GM21423 (cell line): Measurements from ENCODE around the gene RNF144A.

Experiments used
- ATAC-seq: cut with Tn5 transposase; IDR thresholded peaks from one replicate; pipeline ENCODE4 v1.9.1; 2021; ENCODE audit warnings: mild to moderate bottlenecking, moderate library complexity; ENCODE audit not compliant: unreplicated experiment

The RNF144A gene

GRCh38 chr2:6945087-6945813 is 28.0 kb downstream of the RNF144A start:
- ATAC-seq: peak; percentile 88

GRCh38 chr2:6945821-6946220 is 28.6 kb downstream of the RNF144A start:
- no peak for ATAC-seq

- ATAC-seq: no peak
Measured at GRCh38 chr2:6946722-6947121, 29.5 kb downstream of the RNF144A start.

- ATAC-seq: no peak
Measured at GRCh38 chr2:6947929-6948676, 30.9 kb downstream of the RNF144A start.

- ATAC-seq: no peak
Measured at GRCh38 chr2:6948677-6949351, 31.6 kb downstream of the RNF144A start.

- no peak for ATAC-seq
Measured at GRCh38 chr2:6951046-6951445, 33.8 kb downstream of the RNF144A start.

GRCh38 chr2:6952101-6952500 is 34.9 kb downstream of the RNF144A start:
- no peak for ATAC-seq

GRCh38 chr2:6954586-6954985 is 37.4 kb downstream of the RNF144A start:
- ATAC-seq: no peak

GRCh38 chr2:6955511-6956136 is 38.4 kb downstream of the RNF144A start:
- no peak for ATAC-seq

- no peak for ATAC-seq
Measured at GRCh38 chr2:6956566-6956965, 39.4 kb downstream of the RNF144A start.

GRCh38 chr2:6957031-6957714 is 40.0 kb downstream of the RNF144A start:
- ATAC-seq: no peak

GRCh38 chr2:6957910-6958615 is 40.9 kb downstream of the RNF144A start:
- no peak for ATAC-seq

- no peak for ATAC-seq
Measured at GRCh38 chr2:6958616-6959235, 41.5 kb downstream of the RNF144A start.

GRCh38 chr2:6959751-6960150 is 42.5 kb downstream of the RNF144A start:
- no peak for ATAC-seq

GRCh38 chr2:6960659-6961058 is 43.4 kb downstream of the RNF144A start:
- no peak for ATAC-seq

- no peak for ATAC-seq
Measured at GRCh38 chr2:6963727-6964126, 46.5 kb downstream of the RNF144A start.

- ATAC-seq: no peak
Measured at GRCh38 chr2:6965071-6965795, 48.0 kb downstream of the RNF144A start.

GRCh38 chr2:6966446-6966940 is 49.3 kb downstream of the RNF144A start:
- no peak for ATAC-seq

- ATAC-seq: no peak
Measured at GRCh38 chr2:6967301-6967700, 50.1 kb downstream of the RNF144A start.
